ENCODE measurements around the gene POTEH.
"Not testable (repeated sequence)": the region's sequence is repeated elsewhere in the genome, so short reads cannot be mapped to it uniquely, and the experiment has no call there.

Gene POTEH

GRCh38 chr22:15738157-15738908 lies 48.5 kb downstream of the POTEH start:
- DNase-seq (ENCODE audit: low spot score): not testable (repeated sequence)

- not testable (repeated sequence) for DNase-seq (ENCODE audit: low spot score)
Observed at GRCh38 chr22:15738909-15739391, 49.1 kb downstream of the POTEH start.

- not testable (repeated sequence) for DNase-seq (ENCODE audit: low spot score)
Observed at GRCh38 chr22:15747636-15748323, 58.0 kb downstream of the POTEH start.

- DNase-seq (ENCODE audit: low spot score): not testable (repeated sequence)
Observed at GRCh38 chr22:15749181-15749970, 59.5 kb downstream of the POTEH start.

GRCh38 chr22:15759443-15760097 lies 69.7 kb downstream of the POTEH start:
- not testable (repeated sequence) for DNase-seq (ENCODE audit: low spot score)

- DNase-seq (ENCODE audit: low spot score): not testable (repeated sequence)
Observed at GRCh38 chr22:15760388-15761150, 70.7 kb downstream of the POTEH start.

- DNase-seq (ENCODE audit: low spot score): not testable (repeated sequence)
Observed at GRCh38 chr22:15761151-15761777, 71.4 kb downstream of the POTEH start.

- DNase-seq (ENCODE audit: low spot score): not testable (repeated sequence)
Observed at GRCh38 chr22:15763559-15763958, 73.7 kb downstream of the POTEH start.
